CD4-positive, alpha-beta T cell treated with Interleukin-6 for 4 hours (primary cell): ENCODE measurements around the gene HAPLN2.
A peak's percentile ranks its signal among the peaks of the same experiment; 100 is the strongest.
"Not testable (repeated sequence)": the region's sequence is repeated elsewhere in the genome, so short reads cannot be mapped to it uniquely, and the experiment has no call there.

Experiments used
- DNase-seq: peaks from one replicate; pipeline ENCODE4 v3.0.0-alpha.2; 2020; ENCODE audit warnings: mixed read lengths

Gene HAPLN2

GRCh38 chr1:156623946-156624813 is 5.0 kb downstream of the HAPLN2 start:
- DNase-seq, result peak; percentile 50

GRCh38 chr1:156624814-156625435 is 5.7 kb downstream of the HAPLN2 start:
- DNase-seq, result peak; percentile 11

- peak; percentile 82 for DNase-seq
These were observed 6.3 kb downstream of the HAPLN2 start for GRCh38 chr1:156625436-156626078.

- DNase-seq, result no peak
These were observed 6.8 kb downstream of the HAPLN2 start for GRCh38 chr1:156626079-156626438.

GRCh38 chr1:156627313-156627880 is 8.2 kb downstream of the HAPLN2 start:
- peak; percentile 51 for DNase-seq

GRCh38 chr1:156629823-156630449 is 10.7 kb downstream of the HAPLN2 start:
- DNase-seq, result no peak

- not testable (repeated sequence) for DNase-seq
These were observed 11.9 kb downstream of the HAPLN2 start for GRCh38 chr1:156631152-156631551.

GRCh38 chr1:156632355-156632754 is 13.1 kb downstream of the HAPLN2 start:
- DNase-seq, result no peak

GRCh38 chr1:156638189-156638985 is 19.2 kb downstream of the HAPLN2 start:
- DNase-seq, result no peak

GRCh38 chr1:156639601-156640101 is 20.4 kb downstream of the HAPLN2 start:
- no peak for DNase-seq

GRCh38 chr1:156640842-156641706 is 21.9 kb downstream of the HAPLN2 start:
- no peak for DNase-seq

GRCh38 chr1:156641761-156642264 is 22.6 kb downstream of the HAPLN2 start, which contains the start of gene BCAN:
Gene BCAN (plus strand): TSS chr1:156642117. CDS start chr1:156646055, 3,938 bp downstream.
- DNase-seq, result peak; percentile 46

- DNase-seq, result no peak
These were observed 23.2 kb downstream of the HAPLN2 start for GRCh38 chr1:156642265-156643048.

- DNase-seq, result no peak
These were observed 24.0 kb downstream of the HAPLN2 start for GRCh38 chr1:156643049-156643777.

GRCh38 chr1:156643778-156644092 is 24.5 kb downstream of the HAPLN2 start:
- DNase-seq, result peak; percentile 9

- DNase-seq, result no peak
These were observed 24.9 kb downstream of the HAPLN2 start for GRCh38 chr1:156644146-156644545.

- no peak for DNase-seq
These were observed 25.4 kb downstream of the HAPLN2 start for GRCh38 chr1:156644640-156645039.

GRCh38 chr1:156645056-156645455 is 25.8 kb downstream of the HAPLN2 start:
- DNase-seq, result no peak

- DNase-seq, result no peak
These were observed 26.5 kb downstream of the HAPLN2 start for GRCh38 chr1:156645666-156646065.
